ENCODE data around the gene IL6.
"Not testable (repeated sequence)": the region's sequence is repeated elsewhere in the genome, so short reads cannot be mapped to it uniquely, and the experiment has no call there.

IL6 gene

DNA sequence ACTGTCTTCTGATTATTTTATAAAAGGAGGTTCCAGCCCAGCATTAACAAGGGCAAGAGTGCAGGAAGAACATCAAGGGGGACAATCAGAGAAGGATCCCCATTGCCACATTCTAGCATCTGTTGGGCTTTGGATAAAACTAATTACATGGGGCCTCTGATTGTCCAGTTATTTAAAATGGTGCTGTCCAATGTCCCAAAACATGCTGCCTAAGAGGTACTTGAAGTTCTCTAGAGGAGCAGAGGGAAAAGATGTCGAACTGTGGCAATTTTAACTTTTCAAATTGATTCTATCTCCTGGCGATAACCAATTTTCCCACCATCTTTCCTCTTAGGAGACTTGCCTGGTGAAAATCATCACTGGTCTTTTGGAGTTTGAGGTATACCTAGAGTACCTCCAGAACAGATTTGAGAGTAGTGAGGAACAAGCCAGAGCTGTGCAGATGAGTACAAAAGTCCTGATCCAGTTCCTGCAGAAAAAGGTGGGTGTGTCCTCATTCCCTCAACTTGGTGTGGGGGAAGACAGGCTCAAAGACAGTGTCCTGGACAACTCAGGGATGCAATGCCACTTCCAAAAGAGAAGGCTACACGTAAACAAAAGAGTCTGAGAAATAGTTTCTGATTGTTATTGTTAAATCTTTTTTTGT lies 2.3 kb downstream of the IL6 start:
- no peak for DNase-seq

DNA sequence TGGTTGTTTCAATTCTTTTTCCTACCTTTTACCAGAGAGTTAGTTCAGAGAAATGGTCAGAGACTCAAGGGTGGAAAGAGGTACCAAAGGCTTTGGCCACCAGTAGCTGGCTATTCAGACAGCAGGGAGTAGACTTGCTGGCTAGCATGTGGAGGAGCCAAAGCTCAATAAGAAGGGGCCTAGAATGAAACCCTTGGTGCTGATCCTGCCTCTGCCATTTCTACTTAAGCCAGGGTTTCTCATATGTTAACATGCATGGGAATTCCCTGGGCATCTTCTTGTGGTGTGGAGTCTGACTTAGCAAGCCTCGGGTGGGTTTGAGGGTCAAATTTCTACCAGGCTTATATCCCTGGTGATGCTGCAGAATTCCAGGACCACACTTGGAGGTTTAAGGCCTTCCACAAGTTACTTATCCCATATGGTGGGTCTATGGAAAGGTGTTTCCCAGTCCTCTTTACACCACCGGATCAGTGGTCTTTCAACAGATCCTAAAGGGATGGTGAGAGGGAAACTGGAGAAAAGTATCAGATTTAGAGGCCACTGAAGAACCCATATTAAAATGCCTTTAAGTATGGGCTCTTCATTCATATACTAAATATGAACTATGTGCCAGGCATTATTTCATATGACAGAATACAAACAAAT lies 3.2 kb downstream of the IL6 start:
- DNase-seq, result no peak

DNA sequence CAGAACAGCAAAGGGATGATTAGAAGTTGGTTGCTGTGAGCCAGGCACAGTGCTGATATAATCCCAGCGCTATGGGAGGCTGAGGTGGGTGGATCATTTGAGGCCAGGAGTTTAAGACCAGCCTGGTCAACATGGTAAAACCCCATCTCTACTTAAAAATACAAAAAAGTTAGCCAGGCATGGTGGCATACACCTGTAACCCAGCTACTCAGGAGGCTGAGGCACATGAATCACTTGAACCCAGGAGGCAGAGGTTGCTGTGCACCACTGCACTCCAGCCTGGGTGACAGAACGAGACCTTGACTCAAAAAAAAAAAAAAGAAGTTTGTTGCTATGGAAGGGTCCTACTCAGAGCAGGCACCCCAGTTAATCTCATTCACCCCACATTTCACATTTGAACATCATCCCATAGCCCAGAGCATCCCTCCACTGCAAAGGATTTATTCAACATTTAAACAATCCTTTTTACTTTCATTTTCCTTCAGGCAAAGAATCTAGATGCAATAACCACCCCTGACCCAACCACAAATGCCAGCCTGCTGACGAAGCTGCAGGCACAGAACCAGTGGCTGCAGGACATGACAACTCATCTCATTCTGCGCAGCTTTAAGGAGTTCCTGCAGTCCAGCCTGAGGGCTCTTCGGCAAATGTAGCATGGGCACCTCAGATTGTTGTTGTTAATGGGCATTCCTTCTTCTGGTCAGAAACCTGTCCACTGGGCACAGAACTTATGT lies 4.1 kb downstream of the IL6 start:
- no peak for DNase-seq

GRCh38 chr7:22731766-22732165 lies 4.8 kb downstream of the IL6 start:
- no peak for DNase-seq

GRCh38 chr7:22732556-22733126 lies 5.6 kb downstream of the IL6 start:
- no peak for DNase-seq

- DNase-seq, result no peak
Measured at GRCh38 chr7:22733761-22734160, 6.8 kb downstream of the IL6 start.

- no peak for DNase-seq
Measured at GRCh38 chr7:22743014-22743413, 16.0 kb downstream of the IL6 start.

DNA sequence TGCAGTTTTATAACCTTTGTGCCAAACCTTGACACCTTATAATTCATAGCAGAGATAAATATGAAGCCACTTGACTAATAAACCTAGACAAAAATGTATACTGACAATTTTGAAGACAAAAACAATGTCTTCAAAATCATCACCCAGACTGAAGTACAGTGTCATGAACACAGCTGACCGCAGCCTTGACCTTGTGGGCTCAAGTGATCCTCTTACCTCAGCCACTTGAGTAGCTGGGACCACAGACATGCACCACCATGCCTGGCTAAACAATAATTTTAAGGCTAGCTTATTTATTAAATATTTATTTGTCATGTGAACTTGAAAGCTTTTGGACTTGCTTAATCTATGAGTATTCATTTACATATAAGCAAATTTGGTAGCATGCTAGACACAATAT lies 24.3 kb downstream of the IL6 start:
- no peak for DNase-seq

DNA sequence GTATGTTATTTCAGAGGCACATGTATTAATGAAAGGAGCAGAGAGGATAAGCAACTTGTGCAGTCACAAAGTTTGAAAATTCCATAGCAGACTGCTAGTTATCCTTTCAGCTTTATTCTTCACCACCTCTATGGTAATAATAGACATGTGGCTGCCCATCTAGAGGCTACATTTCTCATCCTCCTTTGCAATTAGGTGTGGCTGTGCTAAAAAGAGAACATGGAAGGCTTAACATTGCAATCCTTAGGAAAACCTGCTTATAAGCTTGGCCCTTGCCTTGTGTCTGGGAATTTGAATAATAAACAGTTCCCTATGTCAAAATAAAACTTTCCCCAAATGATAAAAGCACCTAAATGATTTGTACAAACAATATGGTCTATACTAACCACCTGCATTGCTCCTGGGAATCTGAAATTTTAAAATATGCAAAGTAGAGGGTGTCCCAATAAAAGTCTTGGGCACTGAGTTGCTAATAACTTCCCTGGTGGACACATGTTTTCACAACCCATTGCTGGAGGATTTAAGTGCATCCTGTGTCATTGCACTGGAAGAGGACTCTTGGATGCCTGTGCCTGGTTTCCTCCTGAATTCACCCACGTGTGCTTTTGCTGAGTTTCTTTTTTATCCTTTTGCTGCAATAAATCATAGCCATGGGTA lies 30.5 kb downstream of the IL6 start:
- DNase-seq, result no peak

GRCh38 chr7:22758576-22758975 lies 31.6 kb downstream of the IL6 start:
- DNase-seq, result no peak

- no peak for DNase-seq
Measured at GRCh38 chr7:22759721-22760120, 32.7 kb downstream of the IL6 start.

DNA sequence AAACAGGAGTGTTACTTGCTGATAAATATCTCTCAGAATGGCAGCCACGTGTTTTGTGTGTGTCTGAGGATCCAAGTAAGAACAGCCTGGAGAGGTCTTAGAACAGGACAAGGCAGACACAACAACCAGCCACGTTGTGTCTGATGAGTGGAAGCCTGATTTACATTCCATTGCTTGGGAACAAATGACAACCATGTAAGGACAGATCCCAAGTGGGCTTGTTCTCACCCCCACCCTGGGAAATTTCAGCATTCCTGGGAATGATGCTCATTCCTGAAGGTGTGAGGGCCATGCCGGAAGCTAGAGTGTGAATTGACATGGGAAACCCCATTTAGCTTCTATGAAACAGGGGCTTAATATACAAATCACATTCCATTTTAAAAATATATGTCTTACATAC lies 35.9 kb downstream of the IL6 start:
- no peak for DNase-seq

DNA sequence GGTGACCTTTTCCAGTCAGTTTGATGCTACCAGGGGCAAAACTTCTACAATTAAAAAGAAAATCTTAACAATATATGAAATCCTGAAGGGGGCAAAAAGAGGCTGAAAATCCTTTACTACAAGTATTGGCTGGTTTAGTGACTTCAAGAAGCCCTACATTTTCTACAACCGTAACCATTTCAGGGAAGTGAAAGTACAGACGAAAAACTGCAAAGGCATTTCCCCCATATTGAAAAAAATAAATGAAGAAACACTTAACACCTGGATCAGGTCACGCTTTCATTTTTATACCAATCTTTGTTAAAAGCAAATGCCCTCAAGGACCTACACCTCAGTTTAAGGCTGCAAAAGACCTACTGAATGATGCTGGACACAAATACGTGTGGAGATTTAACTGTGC lies 38.6 kb downstream of the IL6 start:
- no peak for DNase-seq

DNA sequence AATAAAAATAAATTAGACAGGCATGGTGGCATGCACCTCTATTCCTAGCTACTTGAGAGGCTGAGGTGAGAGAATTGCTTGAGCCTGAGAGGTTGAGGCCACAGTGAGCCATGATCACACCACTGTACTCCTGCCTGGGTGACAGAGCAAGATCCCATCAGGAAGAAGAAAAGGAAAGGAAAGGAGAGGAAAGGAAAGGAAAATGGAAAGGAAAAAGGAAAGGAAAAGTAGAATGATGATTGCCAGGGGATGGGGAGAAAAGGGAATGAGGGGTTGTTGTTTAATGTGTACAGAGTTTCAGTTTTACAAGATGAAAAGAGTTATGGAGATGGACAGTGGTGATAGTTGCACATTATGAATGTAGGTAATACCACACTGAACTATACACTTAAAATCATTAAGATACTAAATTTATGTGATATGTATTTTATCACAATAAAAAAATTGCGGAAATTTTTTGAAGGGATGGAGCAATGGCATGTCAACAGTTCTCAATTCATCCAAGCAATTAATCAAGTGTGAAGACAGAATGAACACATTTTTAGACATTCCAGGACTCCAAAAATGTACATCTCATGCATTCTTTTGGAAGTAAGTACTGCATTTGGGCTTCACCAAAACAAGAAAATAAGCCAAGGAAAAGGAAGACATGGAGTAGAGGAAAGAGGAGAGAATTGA lies 44.3 kb downstream of the IL6 start:
- DNase-seq, result no peak

DNA sequence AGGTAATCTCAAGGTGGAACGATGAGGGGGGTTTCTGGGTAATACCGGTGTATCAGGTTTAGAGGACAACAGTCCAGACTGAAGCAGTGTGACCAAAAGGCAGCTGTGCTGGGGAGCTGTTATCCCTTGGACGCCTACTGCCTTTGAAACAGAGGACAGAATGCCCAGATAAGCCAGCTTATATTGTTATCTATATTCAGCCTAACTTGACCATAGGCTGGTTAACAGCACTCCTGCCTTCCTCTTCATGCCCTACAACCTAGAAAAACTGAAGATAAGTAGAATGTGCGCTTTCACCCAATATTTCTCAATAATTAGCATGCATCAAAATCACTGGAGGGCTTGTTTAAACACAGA lies 44.9 kb downstream of the IL6 start:
- DNase-seq, result no peak

DNA sequence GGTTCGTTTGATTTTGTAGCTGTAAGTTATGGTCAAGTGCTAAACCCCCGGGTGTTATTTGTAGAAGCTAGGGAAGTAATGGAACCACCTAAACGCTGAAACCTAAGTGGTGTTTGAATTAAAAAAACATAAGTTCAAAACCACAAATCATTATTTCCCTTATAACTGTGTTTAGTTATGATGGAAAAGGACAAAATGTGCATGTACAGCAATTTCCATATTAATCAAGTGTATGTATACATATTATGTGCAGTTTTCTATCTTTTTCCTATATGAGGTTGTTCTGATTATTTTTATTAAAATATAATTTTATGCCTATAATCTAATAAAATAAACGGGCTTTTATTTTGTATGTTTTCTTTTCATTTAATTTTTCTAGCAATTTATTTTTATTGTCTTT lies 45.9 kb downstream of the IL6 start:
- DNase-seq, result no peak

DNA sequence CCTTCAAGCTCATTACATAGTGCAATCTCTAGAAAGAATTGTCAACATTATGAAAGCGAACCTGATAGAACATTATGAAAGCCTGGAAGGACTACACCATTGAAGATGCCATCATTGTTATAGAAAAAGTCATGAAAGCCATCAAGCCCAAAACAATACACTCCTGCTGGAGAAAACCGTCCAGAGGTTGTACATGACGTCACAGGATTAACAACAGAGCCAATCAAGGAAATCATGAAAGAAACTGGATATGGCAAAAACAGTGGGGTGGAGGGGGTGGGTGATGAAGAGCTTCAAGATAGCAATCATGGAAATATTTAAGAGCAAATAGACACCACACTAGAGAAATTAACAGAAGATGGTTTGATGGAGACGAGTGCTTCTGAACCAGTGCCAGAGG lies 50.0 kb downstream of the IL6 start:
- no peak for DNase-seq

DNA sequence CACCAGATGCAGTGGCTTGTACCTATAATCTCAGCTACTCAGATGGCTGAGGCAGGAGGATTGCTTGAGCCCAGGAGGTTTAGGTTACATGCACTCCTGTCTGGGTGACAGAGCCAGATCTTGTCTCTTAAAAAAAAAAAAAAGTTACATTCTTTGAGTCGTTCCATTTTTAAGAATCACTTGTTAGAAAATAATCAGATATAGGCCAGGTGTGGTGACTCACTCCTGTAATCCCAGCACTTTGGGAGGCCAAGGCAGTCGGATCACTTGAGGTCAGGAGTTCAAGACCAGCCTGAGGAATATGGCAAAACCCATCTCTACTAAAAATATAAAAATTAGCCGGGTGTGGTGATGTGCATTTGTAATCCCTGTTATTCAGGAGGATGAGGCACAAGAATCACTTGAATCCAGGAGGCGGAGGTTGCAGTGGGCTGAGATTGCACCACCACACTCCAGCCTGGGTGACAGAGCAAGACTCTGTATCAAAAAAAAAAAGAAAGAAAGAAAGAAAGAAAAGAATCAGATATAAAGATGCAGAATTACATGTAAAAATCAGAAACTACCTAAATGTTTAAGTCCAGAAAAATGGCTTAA lies 52.8 kb downstream of the IL6 start:
- DNase-seq, result not testable (repeated sequence)

- no peak for DNase-seq
Measured at GRCh38 chr7:22781230-22781711, 54.3 kb downstream of the IL6 start.
